Neutrophil (primary cell): ENCODE data around the gene PIK3CA.
"Not testable (repeated sequence)": the region's sequence is repeated elsewhere in the genome, so short reads cannot be mapped to it uniquely, and the experiment has no call there.

Experiments
- H3K27ac ChIP-seq: fragments of 200-600 bp; sonication (generic); 2 replicates; pipeline ENCODE4 v1.5.1; 2016; ENCODE audit warnings: mild to moderate bottlenecking, moderate library complexity
- H3K27me3 ChIP-seq: fragments of 200-600 bp; sonication (generic); 2 replicates; pipeline ENCODE4 v1.6.0; 2016; ENCODE audit warnings: mild to moderate bottlenecking
- H3K36me3 ChIP-seq: fragments of 200-600 bp; sonication (generic); 2 replicates; pipeline ENCODE4 v1.5.1; 2017
- H3K4me1 ChIP-seq, 2 experiments: fragments of 200-600 bp in 1 of 2; sonication (generic) in 1 of 2; 1 replicate in 1 of 2; 2 replicates in 1 of 2; pipeline versions ENCODE4 v1.5.1 to v1.6.1; 2013 to 2016; ENCODE audit warnings: low read depth in 1 of 2, low read length in 1 of 2, mild to moderate bottlenecking in 1 of 2, moderate library complexity in 1 of 2; ENCODE audit not compliant: control insufficient read depth in 1 of 2, insufficient read depth in 1 of 2
- H3K4me3 ChIP-seq, 2 experiments: fragments of 200-600 bp in 1 of 2; sonication (generic) in 1 of 2; 1 replicate in 1 of 2; 2 replicates in 1 of 2; pipeline ENCODE4 v1.5.1; 2013 to 2016; ENCODE audit warnings: low read depth in 1 of 2, low read length in 1 of 2, mild to moderate bottlenecking in 1 of 2, moderate library complexity in 1 of 2
- H3K9me3 ChIP-seq: fragments of 200-600 bp; sonication (generic); 2 replicates; pipeline ENCODE4 v1.5.1; 2016
- TF ChIP-seq, protein P1 (sequence below): fragments of 200-600 bp; sonication (generic); IDR thresholded peaks from 2 replicates; pipeline ENCODE4 v1.5.1; 2016; ENCODE audit warnings: antibody characterized with exemption

The PIK3CA gene

DNA sequence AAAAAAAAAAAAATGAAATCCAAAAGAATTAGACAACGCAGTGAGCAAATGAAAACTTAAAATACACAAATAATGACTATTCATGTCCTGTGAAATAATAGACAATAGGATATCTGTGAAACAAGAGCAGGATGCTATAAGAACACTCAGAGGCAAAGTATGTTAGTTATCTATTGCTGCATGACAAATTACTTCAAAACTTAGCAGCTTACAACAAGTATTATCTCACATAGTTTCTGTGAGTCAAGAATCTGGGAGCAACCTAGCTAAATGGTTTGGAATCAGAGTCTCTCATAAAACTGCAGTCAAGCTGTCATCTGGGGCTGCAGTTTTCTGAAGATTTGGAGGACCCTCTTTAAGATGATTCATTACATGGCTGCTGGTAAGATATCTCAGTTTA is 40.1 kb upstream of the PIK3CA start:
- no peaks in the 10 kb centered on the region for H3K27me3 ChIP-seq
- H3K4me1 ChIP-seq, result no peaks in the 10 kb centered on the region
- TF ChIP-seq, protein P1, sequence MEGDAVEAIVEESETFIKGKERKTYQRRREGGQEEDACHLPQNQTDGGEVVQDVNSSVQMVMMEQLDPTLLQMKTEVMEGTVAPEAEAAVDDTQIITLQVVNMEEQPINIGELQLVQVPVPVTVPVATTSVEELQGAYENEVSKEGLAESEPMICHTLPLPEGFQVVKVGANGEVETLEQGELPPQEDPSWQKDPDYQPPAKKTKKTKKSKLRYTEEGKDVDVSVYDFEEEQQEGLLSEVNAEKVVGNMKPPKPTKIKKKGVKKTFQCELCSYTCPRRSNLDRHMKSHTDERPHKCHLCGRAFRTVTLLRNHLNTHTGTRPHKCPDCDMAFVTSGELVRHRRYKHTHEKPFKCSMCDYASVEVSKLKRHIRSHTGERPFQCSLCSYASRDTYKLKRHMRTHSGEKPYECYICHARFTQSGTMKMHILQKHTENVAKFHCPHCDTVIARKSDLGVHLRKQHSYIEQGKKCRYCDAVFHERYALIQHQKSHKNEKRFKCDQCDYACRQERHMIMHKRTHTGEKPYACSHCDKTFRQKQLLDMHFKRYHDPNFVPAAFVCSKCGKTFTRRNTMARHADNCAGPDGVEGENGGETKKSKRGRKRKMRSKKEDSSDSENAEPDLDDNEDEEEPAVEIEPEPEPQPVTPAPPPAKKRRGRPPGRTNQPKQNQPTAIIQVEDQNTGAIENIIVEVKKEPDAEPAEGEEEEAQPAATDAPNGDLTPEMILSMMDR, result no peak

DNA sequence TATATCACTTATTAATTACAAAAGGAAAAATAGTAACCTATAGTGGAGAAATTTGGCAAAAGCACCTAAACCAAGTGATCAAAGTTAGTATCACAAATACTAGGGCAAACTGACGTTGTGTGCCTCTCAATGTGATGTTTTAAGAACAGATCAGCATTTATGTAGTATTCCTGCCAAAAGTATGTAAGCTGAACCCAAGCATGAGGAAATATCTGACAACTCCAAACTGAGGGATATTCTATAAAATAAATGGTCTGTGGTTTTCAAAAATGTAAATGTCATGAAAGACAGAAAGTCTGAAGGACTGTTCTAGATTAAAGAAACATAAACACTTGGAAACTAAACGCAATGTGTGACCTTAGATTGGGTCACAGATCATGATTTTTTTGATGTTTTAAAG is 34.3 kb upstream of the PIK3CA start:
- H3K27ac ChIP-seq, result no peak overlapping the region
- no peaks in the 10 kb centered on the region for H3K27me3 ChIP-seq
- no peaks in the 10 kb centered on the region for H3K9me3 ChIP-seq
- no peak overlapping the region for H3K4me3 ChIP-seq
- H3K36me3 ChIP-seq, result no peaks in the 10 kb centered on the region
- H3K4me1 ChIP-seq, result no peaks in the 10 kb centered on the region
- TF ChIP-seq, protein P1, result no peak

More for the DNA sequence above, 40.1 kb upstream of the PIK3CA start:
- Histone ChIP-seq H3K4me3 (no peak overlapping the region), H3K27ac (no peak overlapping the region), H3K9me3 (no peaks in the 10 kb centered on the region), H3K36me3 (no peaks in the 10 kb centered on the region)

DNA sequence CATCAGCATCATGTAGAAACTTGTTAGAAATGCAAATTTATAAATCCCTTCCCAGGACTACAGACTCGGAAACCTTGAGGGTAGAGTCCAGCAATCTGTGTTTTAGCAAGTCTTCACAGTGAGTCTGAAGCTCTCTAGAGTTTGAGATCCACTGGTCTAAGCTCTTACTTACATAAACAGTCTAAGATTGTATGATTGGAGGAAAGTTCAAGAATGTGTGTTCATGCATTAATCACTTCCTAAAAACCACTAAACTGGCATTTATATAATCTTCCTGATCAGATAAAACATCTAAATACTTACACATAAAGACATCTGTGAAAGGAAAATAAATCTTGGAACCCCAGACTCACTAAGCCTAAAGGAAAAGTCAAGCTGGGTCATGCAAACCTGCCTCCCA is 32.7 kb upstream of the PIK3CA start:
- not testable (repeated sequence) for H3K4me1 ChIP-seq, H3K36me3 ChIP-seq, H3K9me3 ChIP-seq, H3K27ac ChIP-seq, H3K27me3 ChIP-seq, H3K4me3 ChIP-seq

DNA sequence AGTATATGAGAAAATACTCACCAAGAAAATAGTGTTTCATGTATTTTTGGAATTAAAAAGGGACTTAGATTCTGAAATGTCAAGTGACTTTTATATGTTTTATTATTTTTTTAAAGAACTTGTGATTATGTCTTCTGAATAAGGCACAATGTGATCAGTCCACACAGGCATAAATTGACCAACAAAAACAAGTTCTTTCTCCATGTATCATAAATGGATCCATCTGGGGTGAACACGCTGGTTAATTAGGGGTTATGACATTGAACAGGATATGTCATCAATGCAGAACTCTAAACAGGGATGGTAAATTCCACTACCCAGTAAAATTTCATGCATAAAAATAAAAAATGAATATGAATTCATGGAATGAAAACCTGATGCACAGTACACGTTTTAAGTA is 31.3 kb upstream of the PIK3CA start:
- Histone ChIP-seq H3K27me3 (no peaks in the 10 kb centered on the region), H3K27ac (no peak overlapping the region), H3K36me3 (no peaks in the 10 kb centered on the region), H3K4me1 (no peaks in the 10 kb centered on the region), H3K4me3 (no peak overlapping the region), H3K9me3 (no peaks in the 10 kb centered on the region)
- TF ChIP-seq, protein P1, result no peak

DNA sequence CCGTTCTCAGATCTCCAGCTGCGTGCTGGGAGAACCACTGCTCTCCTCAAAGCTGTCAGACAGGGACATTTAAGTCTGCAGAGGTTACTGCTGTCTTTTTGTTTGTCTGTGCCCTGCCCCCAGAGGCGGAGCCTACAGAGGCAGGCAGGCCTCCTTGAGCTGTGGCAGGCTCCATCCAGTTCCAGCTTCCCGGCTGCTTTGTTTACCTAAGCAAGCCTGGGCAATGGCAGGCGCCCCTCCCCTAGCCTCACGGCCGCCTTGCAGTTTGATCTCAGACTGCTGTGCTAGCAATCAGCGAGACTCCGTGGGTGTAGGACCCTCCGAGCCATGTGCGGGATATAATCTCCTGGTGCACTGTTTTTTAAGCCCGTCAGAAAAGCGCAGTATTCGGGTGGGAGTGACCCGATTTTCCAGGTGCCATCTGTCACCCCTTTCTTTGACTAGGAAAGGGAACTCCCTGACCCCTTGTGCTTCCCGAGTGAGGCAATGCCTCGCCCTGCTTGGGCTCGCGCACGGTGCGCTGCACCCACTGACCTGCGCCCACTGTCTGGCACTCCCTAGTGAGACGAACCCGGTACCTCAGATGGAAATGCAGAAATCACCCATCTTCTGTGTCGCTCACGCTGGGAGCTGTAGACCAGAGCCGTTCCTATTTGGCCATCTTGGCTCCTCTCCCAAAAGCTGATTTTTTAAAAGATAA is 15.8 kb upstream of the PIK3CA start:
- not testable (repeated sequence) for H3K27ac ChIP-seq, H3K36me3 ChIP-seq, H3K27me3 ChIP-seq, H3K9me3 ChIP-seq, H3K4me3 ChIP-seq, H3K4me1 ChIP-seq

DNA sequence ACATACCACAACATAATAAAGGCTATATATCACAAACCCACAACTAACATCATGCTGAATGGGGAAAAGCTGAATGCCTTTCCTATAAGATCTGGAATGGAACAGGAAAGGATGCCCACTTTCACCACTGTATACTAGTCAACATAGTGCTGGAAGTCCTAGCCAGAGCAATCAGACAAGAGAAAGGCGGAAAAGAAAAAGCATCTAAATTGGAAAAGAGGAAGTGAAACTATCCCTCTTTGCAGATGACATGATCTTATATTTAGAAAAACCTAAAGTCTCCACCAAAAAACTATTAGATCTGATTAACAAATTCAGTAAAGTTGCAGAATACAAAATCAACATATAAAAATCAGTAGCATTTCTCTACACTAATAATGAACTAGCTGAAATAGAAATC is 14.6 kb upstream of the PIK3CA start:
- H3K36me3 ChIP-seq, result no peaks in the 10 kb centered on the region
- no peaks in the 10 kb centered on the region for H3K4me1 ChIP-seq
- no peak overlapping the region for H3K27ac ChIP-seq
- TF ChIP-seq, protein P1, result no peak
- H3K4me3 ChIP-seq, result no peak overlapping the region
- H3K9me3 ChIP-seq, result no peaks in the 10 kb centered on the region
- H3K27me3 ChIP-seq, result no peaks in the 10 kb centered on the region

DNA sequence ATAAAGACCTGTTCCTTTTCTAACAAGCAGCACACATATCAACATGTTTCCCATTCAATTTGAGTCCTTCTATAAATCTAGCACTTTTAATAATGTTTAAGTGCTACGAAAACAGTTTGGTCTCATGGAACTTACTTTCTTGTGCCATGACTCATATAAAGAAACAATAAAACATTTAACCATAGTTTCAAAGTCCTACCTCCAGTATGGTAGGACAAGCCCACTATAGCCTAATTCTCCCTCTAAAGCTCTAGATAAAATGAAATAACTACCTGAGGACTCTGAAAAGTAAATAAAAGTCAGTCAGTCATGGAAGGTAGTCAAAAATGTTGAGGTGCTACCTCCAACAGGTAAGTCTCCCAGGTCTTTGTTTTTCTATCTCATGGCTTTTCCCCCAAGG is 12.0 kb upstream of the PIK3CA start:
- H3K9me3 ChIP-seq, result no peaks in the 10 kb centered on the region
- H3K27ac ChIP-seq, result no peak overlapping the region
- H3K4me3 ChIP-seq, result no peak overlapping the region
- TF ChIP-seq, protein P1, result no peak
- H3K27me3 ChIP-seq, result no peaks in the 10 kb centered on the region
- H3K4me1 ChIP-seq, result no peaks in the 10 kb centered on the region
- H3K36me3 ChIP-seq, result no peaks in the 10 kb centered on the region
